RWPE2 (cell line): ENCODE results near the gene CCDC134.

Source experiments
- ATAC-seq: fragments of 200-7000 bp; cut with Tn5 transposase; 3 replicates; pipeline ENCODE4 v1.9.1; 2021; ENCODE audit warnings: low read depth
- DNase-seq: peaks from one replicate; pipeline ENCODE4 v3.0.0-alpha.2; 2020; ENCODE audit warnings: low spot score
- H3K27ac ChIP-seq: fragments of 450-650 bp; 2 replicates; pipeline ENCODE4 v1.5.1; 2017; ENCODE audit warnings: mild to moderate bottlenecking; ENCODE audit not compliant: poor library complexity, severe bottlenecking
- H3K27me3 ChIP-seq: fragments of 250-450 bp; sonication (Bioruptor Pico); 2 replicates; pipeline ENCODE4 v1.5.1; 2021; ENCODE audit warnings: mild to moderate bottlenecking, moderate library complexity; ENCODE audit not compliant: insufficient read depth, poor library complexity, severe bottlenecking
- H3K36me3 ChIP-seq: fragments of 250-450 bp; sonication (Bioruptor Pico); 2 replicates; pipeline ENCODE4 v1.5.1; 2020; ENCODE audit warnings: low read depth, mild to moderate bottlenecking, moderate library complexity
- H3K4me1 ChIP-seq: fragments of 250-450 bp; sonication (Bioruptor Pico); 2 replicates; pipeline ENCODE4 v1.5.1; 2021; ENCODE audit warnings: mild to moderate bottlenecking, moderate library complexity; ENCODE audit not compliant: insufficient read depth, poor library complexity, severe bottlenecking
- H3K4me3 ChIP-seq: fragments of 250-450 bp; sonication (Bioruptor Pico); 2 replicates; pipeline ENCODE4 v1.5.1; 2021; ENCODE audit warnings: mild to moderate bottlenecking, moderate library complexity; ENCODE audit not compliant: severe bottlenecking
- H3K9me3 ChIP-seq: fragments of 250-450 bp; sonication (Bioruptor Pico); 2 replicates; pipeline ENCODE4 v1.5.1; 2021; ENCODE audit warnings: mild to moderate bottlenecking, moderate library complexity; ENCODE audit not compliant: severe bottlenecking
- CTCF ChIP-seq: fragments of 450-650 bp; IDR thresholded peaks from one replicate; pipeline ENCODE4 v1.5.1; 2017; ENCODE audit warnings: mild to moderate bottlenecking, moderate library complexity; ENCODE audit not compliant: poor library complexity, severe bottlenecking

CCDC134 gene

GRCh38 chr22:41758231-41758630 is 42.2 kb upstream of the CCDC134 start:
- Histone ChIP-seq H3K4me1 (no peaks in the 10 kb centered on the region), H3K27ac (no peak overlapping the region), H3K27me3 (no peaks in the 10 kb centered on the region), H3K4me3 (no peak overlapping the region), H3K9me3 (no peaks in the 10 kb centered on the region), H3K36me3 (no peaks in the 10 kb centered on the region)
- TF ChIP-seq CTCF, result no peak
- DNase-seq (no peak), ATAC-seq (no peak)

- Histone ChIP-seq H3K4me3 (no peak overlapping the region), H3K9me3 (no peaks in the 10 kb centered on the region), H3K27me3 (no peaks in the 10 kb centered on the region), H3K4me1 (no peaks in the 10 kb centered on the region), H3K27ac (no peak overlapping the region), H3K36me3 (no peaks in the 10 kb centered on the region)
- no peak for TF ChIP-seq CTCF
- no peak for DNase-seq
- ATAC-seq, result no peak
Measured at GRCh38 chr22:41762980-41763779, 37.3 kb upstream of the CCDC134 start.

- DNase-seq, result no peak
- H3K9me3 ChIP-seq, result no peaks in the 10 kb centered on the region
- TF ChIP-seq CTCF, result no peak
- no peak for ATAC-seq
- H3K36me3 ChIP-seq, result no peaks in the 10 kb centered on the region
- no peaks in the 10 kb centered on the region for H3K4me1 ChIP-seq
- H3K27me3 ChIP-seq, result no peaks in the 10 kb centered on the region
- no peak overlapping the region for H3K4me3 ChIP-seq
- H3K27ac ChIP-seq, result no peak overlapping the region
Measured at GRCh38 chr22:41766476-41766875, 34.0 kb upstream of the CCDC134 start.

GRCh38 chr22:41768430-41768829 is 32.0 kb upstream of the CCDC134 start:
- Histone ChIP-seq H3K27ac (no peak overlapping the region), H3K36me3 (no peaks in the 10 kb centered on the region), H3K9me3 (no peaks in the 10 kb centered on the region), H3K27me3 (no peaks in the 10 kb centered on the region), H3K4me1 (peaks cover 10% of the 10 kb centered on the region), H3K4me3 (no peak overlapping the region)
- no peak for TF ChIP-seq CTCF
- no peak for DNase-seq
- ATAC-seq, result peak; percentile 74
